MM.1S (cell line): ENCODE results near the gene RIMKLA.

Experiments
- DNase-seq: peaks from one replicate; pipeline ENCODE4 v3.0.0-alpha.2; 2015
- H2AFZ ChIP-seq: fragments of 300-600 bp; sonication (generic); 2 replicates; pipeline ENCODE4 v1.6.0; 2016; ENCODE audit warnings: antibody characterized with exemption, low read length
- H3F3A ChIP-seq: fragments of 300-600 bp; sonication (generic); 2 replicates; pipeline ENCODE4 v1.6.1; 2016; ENCODE audit warnings: mild to moderate bottlenecking, antibody characterized with exemption, low read length, moderate library complexity, mixed read lengths; ENCODE audit not compliant: insufficient read depth
- H3K27ac ChIP-seq: fragments of 300-600 bp; sonication (generic); 2 replicates; pipeline ENCODE4 v1.5.1; 2016; ENCODE audit warnings: mild to moderate bottlenecking, low read length
- H3K27me3 ChIP-seq: fragments of 300-600 bp; sonication (generic); replicated peaks from 2 replicates; pipeline ENCODE4 v1.6.0; 2016; ENCODE audit warnings: low read length; ENCODE audit not compliant: insufficient read depth
- H3K36me3 ChIP-seq: fragments of 300-600 bp; sonication (generic); replicated peaks from 2 replicates; pipeline ENCODE4 v1.6.1; 2016; ENCODE audit warnings: mild to moderate bottlenecking, low read length, mixed read lengths; ENCODE audit not compliant: insufficient read depth
- H3K4me1 ChIP-seq: fragments of 300-600 bp; sonication (generic); 2 replicates; pipeline ENCODE4 v1.6.1; 2016; ENCODE audit warnings: low read length, mixed read lengths
- H3K4me2 ChIP-seq: fragments of 300-600 bp; sonication (generic); 2 replicates; pipeline ENCODE4 v1.6.0; 2016; ENCODE audit warnings: low read depth, low read length
- H3K4me3 ChIP-seq: fragments of 300-600 bp; sonication (generic); 2 replicates; pipeline ENCODE4 v1.5.1; 2016; ENCODE audit warnings: low read length, mixed read lengths
- H3K79me2 ChIP-seq: fragments of 300-600 bp; sonication (generic); 2 replicates; pipeline ENCODE4 v1.6.1; 2016; ENCODE audit warnings: mixed run types, low read length, mixed read lengths
- H3K9ac ChIP-seq: fragments of 300-600 bp; sonication (generic); 2 replicates; pipeline ENCODE4 v1.6.1; 2016; ENCODE audit warnings: low read length, mixed read lengths
- H3K9me2 ChIP-seq: fragments of 300-600 bp; sonication (generic); replicated peaks from 2 replicates; pipeline ENCODE4 v1.6.1; 2016; ENCODE audit warnings: mild to moderate bottlenecking, low read length, mixed read lengths; ENCODE audit not compliant: insufficient read depth
- H3K9me3 ChIP-seq: fragments of 300-600 bp; sonication (generic); replicated peaks from 2 replicates; pipeline ENCODE4 v1.6.1; 2016; ENCODE audit warnings: mild to moderate bottlenecking, low read length, mixed read lengths; ENCODE audit not compliant: insufficient read depth
- H4K20me1 ChIP-seq: fragments of 300-600 bp; sonication (generic); 2 replicates; pipeline ENCODE4 v1.6.1; 2016; ENCODE audit warnings: mild to moderate bottlenecking, low read length, moderate library complexity, mixed read lengths; ENCODE audit not compliant: insufficient read depth
- EZH2 ChIP-seq: fragments of 300-600 bp; sonication (generic); optimal IDR thresholded peaks from 2 replicates; pipeline ENCODE3; 2017; ENCODE audit warnings: low read depth, mild to moderate bottlenecking, antibody characterized with exemption, low read length, mixed read lengths
- EZH2phosphoT487 ChIP-seq: fragments of 300-600 bp; sonication (generic); IDR thresholded peaks from 2 replicates; pipeline ENCODE4 v1.6.1; 2018; ENCODE audit warnings: antibody characterized with exemption, low read length
- TF ChIP-seq, protein P1 (sequence below): fragments of 300-600 bp; sonication (generic); IDR thresholded peaks from 2 replicates; pipeline ENCODE4 v1.5.1; 2016; ENCODE audit warnings: antibody characterized with exemption, low read length, mixed read lengths

The RIMKLA gene

DNA sequence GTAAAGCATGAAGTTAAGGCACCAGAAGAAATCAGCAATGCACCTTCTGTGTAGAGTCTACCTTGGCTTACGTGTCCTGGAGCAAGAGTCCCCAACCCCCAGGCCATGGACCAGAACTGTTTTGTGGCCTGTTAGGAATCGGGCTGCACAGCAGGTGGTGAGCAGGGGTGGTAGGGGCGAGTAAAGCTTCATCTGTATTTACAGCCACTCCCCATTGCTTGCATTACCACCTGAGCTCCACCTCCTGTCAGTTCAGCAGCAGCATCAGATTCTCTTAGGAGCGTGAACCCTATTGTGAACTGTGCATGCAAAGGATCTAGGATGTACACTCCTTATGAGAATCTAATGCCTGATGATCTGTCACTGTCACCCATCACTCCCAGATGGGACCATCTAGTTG, 53.7 kb downstream of the RIMKLA start:
- Histone ChIP-seq H3K9me2 (no peaks in the 10 kb centered on the region), H3K36me3 (no peaks in the 10 kb centered on the region), H3F3A (no peaks in the 10 kb centered on the region), H3K27ac (no peak overlapping the region), H3K4me2 (no peak overlapping the region), H3K27me3 (no peaks in the 10 kb centered on the region), H4K20me1 (no peaks in the 10 kb centered on the region), H3K9ac (no peak overlapping the region), H3K4me3 (no peak overlapping the region), H3K4me1 (no peaks in the 10 kb centered on the region), H2AFZ (no peak overlapping the region), H3K79me2 (no peaks in the 10 kb centered on the region), H3K9me3 (no peaks in the 10 kb centered on the region)
- no peak for DNase-seq
- TF ChIP-seq EZH2phosphoT487: no peak
- TF ChIP-seq EZH2: no peak
- TF ChIP-seq, protein P1, sequence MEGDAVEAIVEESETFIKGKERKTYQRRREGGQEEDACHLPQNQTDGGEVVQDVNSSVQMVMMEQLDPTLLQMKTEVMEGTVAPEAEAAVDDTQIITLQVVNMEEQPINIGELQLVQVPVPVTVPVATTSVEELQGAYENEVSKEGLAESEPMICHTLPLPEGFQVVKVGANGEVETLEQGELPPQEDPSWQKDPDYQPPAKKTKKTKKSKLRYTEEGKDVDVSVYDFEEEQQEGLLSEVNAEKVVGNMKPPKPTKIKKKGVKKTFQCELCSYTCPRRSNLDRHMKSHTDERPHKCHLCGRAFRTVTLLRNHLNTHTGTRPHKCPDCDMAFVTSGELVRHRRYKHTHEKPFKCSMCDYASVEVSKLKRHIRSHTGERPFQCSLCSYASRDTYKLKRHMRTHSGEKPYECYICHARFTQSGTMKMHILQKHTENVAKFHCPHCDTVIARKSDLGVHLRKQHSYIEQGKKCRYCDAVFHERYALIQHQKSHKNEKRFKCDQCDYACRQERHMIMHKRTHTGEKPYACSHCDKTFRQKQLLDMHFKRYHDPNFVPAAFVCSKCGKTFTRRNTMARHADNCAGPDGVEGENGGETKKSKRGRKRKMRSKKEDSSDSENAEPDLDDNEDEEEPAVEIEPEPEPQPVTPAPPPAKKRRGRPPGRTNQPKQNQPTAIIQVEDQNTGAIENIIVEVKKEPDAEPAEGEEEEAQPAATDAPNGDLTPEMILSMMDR: no peak

DNA sequence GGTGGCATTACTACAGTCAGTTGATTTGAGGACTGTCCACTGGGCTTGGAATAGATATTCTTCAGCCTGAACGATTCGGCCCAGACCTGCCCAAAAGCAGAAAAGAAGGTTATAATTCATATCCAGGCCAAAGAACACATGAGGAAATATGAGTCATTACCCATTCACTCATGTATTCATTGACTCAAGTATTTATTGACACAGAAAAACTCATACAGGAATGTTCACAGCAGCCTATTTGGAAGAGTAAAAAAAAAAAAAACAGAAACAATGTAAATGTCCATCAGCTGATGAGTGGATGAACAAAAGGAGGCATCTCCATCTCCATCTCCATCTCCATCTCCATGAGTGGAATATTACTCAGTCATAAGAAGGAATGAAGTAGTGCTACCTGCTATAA, 59.3 kb downstream of the RIMKLA start:
- no peaks in the 10 kb centered on the region for H4K20me1 ChIP-seq
- TF ChIP-seq EZH2: no peak
- TF ChIP-seq, protein P1: no peak
- TF ChIP-seq EZH2phosphoT487: no peak
- no peaks in the 10 kb centered on the region for H3K27me3 ChIP-seq
- H3K27ac ChIP-seq: no peak overlapping the region
- no peak for DNase-seq
- H3K9ac ChIP-seq: no peak overlapping the region
- no peaks in the 10 kb centered on the region for H3K9me3 ChIP-seq
- H3K79me2 ChIP-seq: no peaks in the 10 kb centered on the region
- H3K9me2 ChIP-seq: no peaks in the 10 kb centered on the region
- no peaks in the 10 kb centered on the region for H3K4me1 ChIP-seq
- no peaks in the 10 kb centered on the region for H3K36me3 ChIP-seq
- no peak overlapping the region for H3K4me3 ChIP-seq
- H2AFZ ChIP-seq: no peak overlapping the region
- no peaks in the 10 kb centered on the region for H3F3A ChIP-seq
- H3K4me2 ChIP-seq: no peak overlapping the region

DNA sequence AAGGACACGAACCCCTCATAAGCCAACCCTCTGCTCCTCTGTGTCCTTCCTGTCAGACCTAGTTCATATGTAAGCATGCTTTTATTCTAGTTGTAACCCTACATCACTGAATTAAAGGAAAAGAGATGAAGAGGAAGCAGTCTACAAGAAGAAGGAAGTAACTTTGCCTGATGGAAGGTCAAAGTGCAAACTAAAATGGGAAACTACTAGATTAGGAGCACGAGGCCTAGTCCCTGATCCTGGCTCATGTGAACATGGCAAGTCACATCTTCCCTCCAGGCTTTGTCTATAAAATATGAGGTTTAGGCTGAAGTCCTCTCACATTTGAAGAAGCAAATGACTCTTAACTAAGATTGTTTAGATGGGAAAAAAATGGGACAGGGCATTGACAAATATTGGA, 62.1 kb downstream of the RIMKLA start:
- Histone ChIP-seq H3K79me2 (no peaks in the 10 kb centered on the region), H3K27me3 (no peaks in the 10 kb centered on the region), H4K20me1 (no peaks in the 10 kb centered on the region), H3K9ac (no peak overlapping the region), H3K4me3 (no peak overlapping the region), H3F3A (no peaks in the 10 kb centered on the region), H3K9me2 (no peaks in the 10 kb centered on the region), H2AFZ (no peak overlapping the region), H3K9me3 (no peaks in the 10 kb centered on the region), H3K4me1 (no peaks in the 10 kb centered on the region), H3K27ac (no peak overlapping the region), H3K36me3 (no peaks in the 10 kb centered on the region), H3K4me2 (no peak overlapping the region)
- TF ChIP-seq, protein P1: no peak
- TF ChIP-seq EZH2phosphoT487 (no peak), EZH2 (no peak)
- DNase-seq: no peak
